Measurements from ENCODE around the gene GPC3. TPM values are rescaled to one million over a fixed set of nuclear protein-coding genes. Genes with fewer than 3 reads are reported as not detected.

The GPC3 gene
- total RNA-seq, 4 donors from 2014 or later = 0.82 to 4.9 (median 1.8) TPM

DNA sequence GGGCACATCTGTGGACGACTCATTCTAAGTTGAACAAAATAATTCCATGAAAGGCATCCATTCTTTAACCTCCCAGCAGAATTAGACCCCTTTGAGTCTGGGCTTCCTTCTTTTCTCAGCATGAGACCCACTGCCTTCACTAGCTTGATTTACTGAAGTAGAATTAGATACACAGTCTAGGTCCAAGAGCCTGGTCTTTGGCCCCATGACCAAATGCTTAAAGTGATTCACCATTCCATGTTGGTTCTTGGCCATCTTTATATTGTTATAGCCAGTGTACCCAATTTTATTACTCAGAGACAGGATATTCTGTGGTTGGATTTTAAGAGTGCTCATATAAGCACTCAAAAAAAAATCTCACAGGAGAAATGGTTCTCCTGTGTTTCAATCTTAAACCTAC is 414.8 kb downstream of the GPC3 start:
- intact Hi-C loops (cut with DNase I; ENCODE audit: low total_unique reads) (no loop called here), in situ Hi-C loops (cut with MboI; ENCODE audit: low pct_ligation_motif_present in 1 of 4, low pct_unique_long_range_greater_than_20kb in 1 of 4, low sequenced_read_pairs in 3 of 4) (no loop called here)
- TF ChIP-seq, protein P1, sequence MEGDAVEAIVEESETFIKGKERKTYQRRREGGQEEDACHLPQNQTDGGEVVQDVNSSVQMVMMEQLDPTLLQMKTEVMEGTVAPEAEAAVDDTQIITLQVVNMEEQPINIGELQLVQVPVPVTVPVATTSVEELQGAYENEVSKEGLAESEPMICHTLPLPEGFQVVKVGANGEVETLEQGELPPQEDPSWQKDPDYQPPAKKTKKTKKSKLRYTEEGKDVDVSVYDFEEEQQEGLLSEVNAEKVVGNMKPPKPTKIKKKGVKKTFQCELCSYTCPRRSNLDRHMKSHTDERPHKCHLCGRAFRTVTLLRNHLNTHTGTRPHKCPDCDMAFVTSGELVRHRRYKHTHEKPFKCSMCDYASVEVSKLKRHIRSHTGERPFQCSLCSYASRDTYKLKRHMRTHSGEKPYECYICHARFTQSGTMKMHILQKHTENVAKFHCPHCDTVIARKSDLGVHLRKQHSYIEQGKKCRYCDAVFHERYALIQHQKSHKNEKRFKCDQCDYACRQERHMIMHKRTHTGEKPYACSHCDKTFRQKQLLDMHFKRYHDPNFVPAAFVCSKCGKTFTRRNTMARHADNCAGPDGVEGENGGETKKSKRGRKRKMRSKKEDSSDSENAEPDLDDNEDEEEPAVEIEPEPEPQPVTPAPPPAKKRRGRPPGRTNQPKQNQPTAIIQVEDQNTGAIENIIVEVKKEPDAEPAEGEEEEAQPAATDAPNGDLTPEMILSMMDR (IDR thresholded peaks at IDR 0.05) = no peak
- Histone ChIP-seq H3K27ac (no peak overlapping the region), H3K4me1 (no peaks in the 10 kb centered on the region), H3K4me3 (no peak overlapping the region), H3K27me3 (no peaks in the 10 kb centered on the region), H3K36me3 (no peaks in the 10 kb centered on the region), H3K9me3 (no peaks in the 10 kb centered on the region)
- DNase-seq = no peak
- 58% methylated on average over 1 of the region's 1 CpG; no CpG with 5 or more reads in 1 of the 2 donors for WGBS, 2 donors (ENCODE audit: low coverage in 1 of 2)

DNA sequence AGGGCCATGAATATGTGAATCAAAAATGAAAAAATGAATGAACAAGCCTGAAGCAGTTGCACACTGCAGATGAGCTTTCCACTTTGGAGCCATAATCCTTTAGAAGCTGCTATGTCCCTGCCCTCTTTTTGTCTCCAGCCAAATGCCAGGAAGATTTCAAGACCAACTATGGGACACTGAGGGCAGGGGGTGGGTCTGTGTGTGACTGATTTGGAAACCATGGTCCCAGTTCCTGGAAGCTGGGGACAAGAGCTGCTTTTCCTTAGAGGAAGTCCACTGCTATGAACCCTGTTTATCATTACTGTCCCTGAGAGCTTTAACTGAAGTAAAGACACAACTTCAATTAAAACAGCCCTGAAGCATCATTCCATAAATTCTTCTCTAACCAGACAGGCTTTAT is 416.2 kb downstream of the GPC3 start:
- no peaks in the 10 kb centered on the region for H3K27me3 ChIP-seq
- no peaks in the 10 kb centered on the region for H3K4me1 ChIP-seq
- no peaks in the 10 kb centered on the region for H3K9me3 ChIP-seq
- no peak overlapping the region for H3K27ac ChIP-seq
- in situ Hi-C loops (cut with MboI; ENCODE audit: low pct_ligation_motif_present in 1 of 4, low pct_unique_long_range_greater_than_20kb in 1 of 4, low sequenced_read_pairs in 3 of 4) (no loop called here), intact Hi-C loops (cut with DNase I; ENCODE audit: low total_unique reads) (no loop called here)
- no peaks in the 10 kb centered on the region for H3K36me3 ChIP-seq
- no peak overlapping the region for H3K4me3 ChIP-seq
- TF ChIP-seq POLR2A (IDR thresholded peaks at IDR 0.05) = no peak
- no peak for TF ChIP-seq POLR2AphosphoS5 (IDR thresholded peaks at IDR 0.05)
- TF ChIP-seq EP300 (IDR thresholded peaks at IDR 0.05; ENCODE audit: low read depth) = no peak
- TF ChIP-seq, protein P1 (IDR thresholded peaks at IDR 0.05) = no peak
- no peak for DNase-seq

- no peak overlapping the region for H3K4me3 ChIP-seq
- no peak for TF ChIP-seq POLR2AphosphoS5 (IDR thresholded peaks at IDR 0.05)
- no peak for TF ChIP-seq POLR2A (IDR thresholded peaks at IDR 0.05)
- TF ChIP-seq EP300 (IDR thresholded peaks at IDR 0.05; ENCODE audit: low read depth) = no peak
- TF ChIP-seq, protein P1 (IDR thresholded peaks at IDR 0.05) = no peak
Observed at GRCh38 chrX:133568109-133568508, 417.3 kb downstream of the GPC3 start.

GRCh38 chrX:133566876-133567275 is 418.5 kb downstream of the GPC3 start:
- TF ChIP-seq, protein P1 (IDR thresholded peaks at IDR 0.05) = no peak
- TF ChIP-seq POLR2A (IDR thresholded peaks at IDR 0.05) (no peak), EP300 (IDR thresholded peaks at IDR 0.05; ENCODE audit: low read depth) (no peak), POLR2AphosphoS5 (IDR thresholded peaks at IDR 0.05) (no peak)
- in situ Hi-C loops (cut with MboI; ENCODE audit: low pct_ligation_motif_present in 1 of 4, low pct_unique_long_range_greater_than_20kb in 1 of 4, low sequenced_read_pairs in 3 of 4) = no loop called here
- H3K9me3 ChIP-seq = no peaks in the 10 kb centered on the region
- DNase-seq = no peak
- H3K4me1 ChIP-seq = no peaks in the 10 kb centered on the region
- WGBS, 2 donors (ENCODE audit: low coverage in 1 of 2) = 67 to 97% methylated on average over 1 of the region's 1 CpG
- no peaks in the 10 kb centered on the region for H3K36me3 ChIP-seq
- no peaks in the 10 kb centered on the region for H3K27me3 ChIP-seq
- intact Hi-C loops (cut with DNase I; ENCODE audit: low total_unique reads) = no loop called here
- H3K4me3 ChIP-seq = no peak overlapping the region
- no peak overlapping the region for H3K27ac ChIP-seq

More at GRCh38 chrX:133568109-133568508, 417.3 kb downstream of the GPC3 start:
- in situ Hi-C loops (cut with MboI; ENCODE audit: low pct_ligation_motif_present in 1 of 4, low pct_unique_long_range_greater_than_20kb in 1 of 4, low sequenced_read_pairs in 3 of 4) (no loop called here), intact Hi-C loops (cut with DNase I; ENCODE audit: low total_unique reads) (no loop called here)
- Histone ChIP-seq H3K4me1 (no peaks in the 10 kb centered on the region), H3K9me3 (no peaks in the 10 kb centered on the region), H3K27me3 (no peaks in the 10 kb centered on the region), H3K36me3 (no peaks in the 10 kb centered on the region), H3K27ac (no peak overlapping the region)
- no peak for DNase-seq
- 55 to 100% methylated on average over 1 of the region's 1 CpG for WGBS, 2 donors (ENCODE audit: low coverage in 1 of 2)
